Natural killer cell treated with Interleukin-12 subunit alpha and Interleukin-12 subunit beta and Interleukin-15 and Interleukin-18, amount 100 ng/mL, for 72 hours (primary cell): ENCODE data around the gene TBL1X. TPM values are rescaled to one million over a fixed set of nuclear protein-coding genes. Genes with fewer than 3 reads are reported as not detected.
A peak's percentile ranks its signal among the peaks of the same experiment; 100 is the strongest.
"Not testable (repeated sequence)": the region's sequence is repeated elsewhere in the genome, so short reads cannot be mapped to it uniquely, and the experiment has no call there.

Source experiments
- ATAC-seq, 2 donors: fragments of 150-1000 bp; cut with Tn5 transposase in 1 of 2; sonication (Bioruptor Pico), chemical (Tn5 transposase) in 1 of 2; 2 replicates each; pipeline ENCODE4 v1.10.0; 2021
- DNase-seq: peaks from one replicate; pipeline ENCODE4 v3.0.0; 2022; ENCODE audit warnings: low spot score
- H3K27ac Mint-ChIP-seq, 2 donors: 1 replicate in 1 of 2; 2 replicates in 1 of 2; pipeline ENCODE4 v1.8.0; 2022; ENCODE audit warnings: mixed read lengths in 2 of 2, mild to moderate bottlenecking in 1 of 2, moderate library complexity in 1 of 2
- H3K27me3 Mint-ChIP-seq, 2 donors: 1 replicate in 1 of 2; 2 replicates in 1 of 2; pipeline ENCODE4 v1.8.0; 2022; ENCODE audit warnings: mixed read lengths in 2 of 2
- H3K36me3 Mint-ChIP-seq: one replicate; pipeline ENCODE4 v1.8.0; 2022; ENCODE audit warnings: mixed read lengths
- H3K4me1 Mint-ChIP-seq, 2 donors: 1 replicate in 1 of 2; 2 replicates in 1 of 2; pipeline ENCODE4 v1.8.0; 2022; ENCODE audit warnings: low read depth in 2 of 2, mixed read lengths in 2 of 2, mild to moderate bottlenecking in 1 of 2
- H3K4me3 Mint-ChIP-seq: one replicate; pipeline ENCODE4 v1.8.0; 2022; ENCODE audit warnings: mixed read lengths
- H3K9me3 Mint-ChIP-seq: 2 replicates; pipeline ENCODE4 v1.8.0; 2022; ENCODE audit warnings: mixed read lengths
- total RNA-seq, 2 donors: library from RNA; stranded (reverse); gene quantifications; one replicate each; pipeline ENCODE4 v1.2.3, GENCODE V29; 2022

Gene TBL1X
- total RNA-seq, 2 donors from 2014 or later, result 32.3 to 37.9 TPM

DNA sequence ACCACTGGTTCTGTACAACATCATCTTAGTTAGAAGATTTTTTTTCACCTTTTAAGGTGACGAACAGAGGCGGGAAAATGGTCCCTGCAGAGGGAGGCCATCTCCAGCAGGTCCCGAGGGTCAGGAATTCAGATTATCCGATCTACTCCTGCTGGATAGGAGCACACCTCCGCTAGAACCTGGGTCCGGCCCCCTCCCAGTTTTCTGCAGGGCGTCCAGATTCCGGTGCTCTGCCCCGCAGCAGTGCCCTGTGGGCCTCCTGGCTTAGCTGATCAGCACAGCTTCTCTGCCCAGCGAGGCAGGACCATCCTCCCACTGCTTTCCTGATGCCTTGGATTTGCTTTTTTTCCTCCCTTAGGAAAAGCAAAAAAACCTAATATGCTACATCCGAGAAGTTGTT lies 2.3 kb downstream of the TBL1X start:
- no peak for ATAC-seq
- H3K27me3 Mint-ChIP-seq, result peaks cover 0 to 7% of the 10 kb centered on the region in 2 donors
- peaks cover 24 to 34% of the 10 kb centered on the region in 2 donors for H3K4me1 Mint-ChIP-seq
- H3K4me3 Mint-ChIP-seq, result peak overlapping the region; percentile 77
- no peaks in the 10 kb centered on the region for H3K9me3 Mint-ChIP-seq
- no peaks in the 10 kb centered on the region for H3K36me3 Mint-ChIP-seq
- no peak for DNase-seq
- no peak overlapping the region for H3K27ac Mint-ChIP-seq

- peaks cover 0 to 7% of the 10 kb centered on the region in 2 donors for H3K27me3 Mint-ChIP-seq
- no peak for DNase-seq
- H3K27ac Mint-ChIP-seq, result no peak overlapping the region
- ATAC-seq, result no peak
- H3K36me3 Mint-ChIP-seq, result no peaks in the 10 kb centered on the region
- H3K4me1 Mint-ChIP-seq, result peaks cover 18 to 28% of the 10 kb centered on the region in 2 donors
- H3K4me3 Mint-ChIP-seq, result peak overlapping the region; percentile 22
- H3K9me3 Mint-ChIP-seq, result no peaks in the 10 kb centered on the region
Observed at GRCh38 chrX:9467751-9468150, 2.9 kb downstream of the TBL1X start.

GRCh38 chrX:9471571-9471985 lies 6.7 kb downstream of the TBL1X start:
- ATAC-seq (no peak), DNase-seq (no peak)
- H3K4me3 Mint-ChIP-seq, result no peak overlapping the region
- no peaks in the 10 kb centered on the region for H3K36me3 Mint-ChIP-seq
- H3K27ac Mint-ChIP-seq, result no peak overlapping the region
- H3K27me3 Mint-ChIP-seq, result peaks cover 0 to 7% of the 10 kb centered on the region in 2 donors
- H3K9me3 Mint-ChIP-seq, result no peaks in the 10 kb centered on the region
- peaks cover 22 to 28% of the 10 kb centered on the region in 2 donors for H3K4me1 Mint-ChIP-seq

DNA sequence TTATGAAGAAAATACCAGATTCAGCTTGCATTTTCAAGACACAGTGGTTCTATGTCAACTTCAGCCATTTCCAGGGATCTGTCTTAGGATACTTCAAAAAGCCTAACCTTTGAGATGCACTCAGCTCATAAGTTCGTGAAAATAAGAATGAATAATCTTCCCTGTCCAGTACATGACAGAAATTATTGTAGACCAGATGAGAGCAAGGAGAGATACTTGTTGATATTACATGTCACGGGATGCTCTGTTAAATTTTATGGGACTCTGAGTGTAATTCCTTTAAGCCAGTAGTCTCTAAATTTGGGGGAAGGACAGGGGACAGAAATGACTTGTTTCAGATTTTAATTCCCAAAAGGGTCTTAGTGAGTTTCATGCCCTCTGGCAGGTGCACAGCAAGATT lies 8.8 kb downstream of the TBL1X start:
- Mint-ChIP-seq H3K27ac (no peak overlapping the region), H3K4me1 (peaks cover 22 to 29% of the 10 kb centered on the region in 2 donors), H3K27me3 (peaks cover 0 to 3% of the 10 kb centered on the region in 2 donors), H3K9me3 (no peaks in the 10 kb centered on the region), H3K4me3 (no peak overlapping the region), H3K36me3 (no peaks in the 10 kb centered on the region)
- DNase-seq, result no peak
- ATAC-seq, result no peak

DNA sequence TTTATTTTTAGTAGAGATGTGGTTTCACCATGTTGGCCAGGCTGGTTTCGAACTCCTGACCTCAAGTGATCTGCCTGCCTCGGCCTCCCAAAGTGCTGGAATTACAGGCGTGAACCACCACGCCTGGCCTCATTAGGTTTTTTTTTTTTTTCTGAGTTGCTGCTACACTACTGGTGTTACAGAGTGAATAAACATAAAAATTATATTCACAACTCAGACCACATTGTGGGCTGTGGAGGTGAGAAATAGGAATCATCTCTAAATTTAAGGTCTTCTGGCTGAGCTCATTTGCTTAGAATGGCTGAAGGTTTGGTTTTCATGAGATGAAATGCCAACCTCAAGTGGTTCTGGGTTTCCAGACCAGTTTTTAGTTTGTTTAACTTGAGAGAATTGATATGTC lies 10.6 kb downstream of the TBL1X start:
- H3K36me3 Mint-ChIP-seq, H3K9me3 Mint-ChIP-seq, DNase-seq, H3K27me3 Mint-ChIP-seq: not testable (repeated sequence)
- ATAC-seq, result peak; percentile 81 to 87
- Mint-ChIP-seq H3K4me1 (peaks cover 22 to 34% of the 10 kb centered on the region in 2 donors), H3K27ac (peak overlapping the region; percentile 55 to 68), H3K4me3 (peak overlapping the region; percentile 18)

DNA sequence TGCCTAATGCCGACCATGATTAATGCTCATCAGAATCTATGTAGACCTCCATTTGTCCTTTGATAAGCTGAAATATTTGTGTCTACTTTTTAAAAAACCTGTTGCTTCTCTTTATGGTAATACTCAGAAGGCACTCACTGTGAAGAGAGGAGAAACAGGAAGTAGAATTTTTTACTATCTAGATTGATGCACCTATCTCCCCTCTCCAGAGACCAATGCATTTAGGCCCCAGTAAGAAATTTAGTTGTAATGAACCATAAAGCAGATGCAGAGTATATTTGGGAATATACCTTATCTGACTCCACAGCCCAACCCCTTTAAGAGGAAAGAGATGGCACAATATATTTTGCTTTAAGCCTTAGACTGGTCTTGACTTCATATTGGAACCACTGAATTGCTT lies 11.1 kb downstream of the TBL1X start:
- H3K4me3 Mint-ChIP-seq, result peak overlapping the region; percentile 18
- H3K27ac Mint-ChIP-seq, result peak overlapping the region; percentile 55 to 68
- DNase-seq, result no peak
- H3K36me3 Mint-ChIP-seq, result peaks cover 6% of the 10 kb centered on the region
- H3K4me1 Mint-ChIP-seq, result peaks cover 22 to 34% of the 10 kb centered on the region in 2 donors
- H3K27me3 Mint-ChIP-seq, result peaks cover 0 to 3% of the 10 kb centered on the region in 2 donors
- H3K9me3 Mint-ChIP-seq, result no peaks in the 10 kb centered on the region
- peak in 1 of 2 donors; percentile 40 for ATAC-seq

DNA sequence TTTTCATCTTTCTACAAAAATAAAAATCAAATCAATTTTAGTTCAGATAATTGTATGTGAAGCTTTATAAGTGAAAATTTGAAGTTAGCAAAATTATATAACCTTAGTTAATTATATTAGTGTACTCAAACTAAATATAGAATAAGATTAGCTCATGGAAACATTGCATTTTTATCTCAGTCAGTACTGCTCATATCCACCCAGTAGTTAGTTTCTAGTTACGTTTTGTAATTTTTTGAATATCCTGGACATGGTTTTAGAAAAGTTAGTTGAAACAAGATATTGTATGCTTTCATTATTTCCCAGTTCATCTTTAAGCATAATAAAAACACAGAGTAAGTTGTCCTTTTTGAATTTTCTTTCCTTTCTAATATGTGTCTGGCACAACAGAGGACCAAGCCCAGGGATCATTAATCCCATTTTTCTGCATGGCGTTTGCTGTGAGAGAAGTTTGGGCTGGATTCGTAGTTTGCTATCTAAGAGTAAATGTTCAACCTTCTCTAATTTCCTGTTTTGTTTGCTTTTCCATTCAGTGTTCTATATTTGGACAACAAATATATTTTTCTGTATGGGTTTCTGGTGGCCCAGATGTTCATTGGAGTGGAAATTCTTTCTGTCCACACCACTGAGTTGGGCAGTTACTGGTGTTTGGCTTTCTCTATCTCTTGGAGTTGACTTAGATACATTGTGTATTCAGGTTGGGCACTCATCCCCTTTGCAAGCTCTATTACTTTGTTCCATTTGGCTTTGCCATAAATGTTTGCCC lies 12.1 kb downstream of the TBL1X start:
- Mint-ChIP-seq H3K4me3 (no peak overlapping the region), H3K27me3 (peaks cover 0 to 3% of the 10 kb centered on the region in 2 donors), H3K4me1 (peaks cover 22 to 34% of the 10 kb centered on the region in 2 donors), H3K27ac (no peak overlapping the region), H3K9me3 (no peaks in the 10 kb centered on the region), H3K36me3 (peaks cover 6% of the 10 kb centered on the region)
- no peak for DNase-seq
- ATAC-seq, result no peak

- Mint-ChIP-seq H3K27ac (no peak overlapping the region), H3K4me3 (no peak overlapping the region), H3K36me3 (peaks cover 6% of the 10 kb centered on the region), H3K9me3 (no peaks in the 10 kb centered on the region), H3K4me1 (peaks cover 2 to 31% of the 10 kb centered on the region in 2 donors), H3K27me3 (peaks cover 0 to 3% of the 10 kb centered on the region in 2 donors)
- DNase-seq (no peak), ATAC-seq (no peak)
Observed at GRCh38 chrX:9482408-9482807, 17.6 kb downstream of the TBL1X start.

DNA sequence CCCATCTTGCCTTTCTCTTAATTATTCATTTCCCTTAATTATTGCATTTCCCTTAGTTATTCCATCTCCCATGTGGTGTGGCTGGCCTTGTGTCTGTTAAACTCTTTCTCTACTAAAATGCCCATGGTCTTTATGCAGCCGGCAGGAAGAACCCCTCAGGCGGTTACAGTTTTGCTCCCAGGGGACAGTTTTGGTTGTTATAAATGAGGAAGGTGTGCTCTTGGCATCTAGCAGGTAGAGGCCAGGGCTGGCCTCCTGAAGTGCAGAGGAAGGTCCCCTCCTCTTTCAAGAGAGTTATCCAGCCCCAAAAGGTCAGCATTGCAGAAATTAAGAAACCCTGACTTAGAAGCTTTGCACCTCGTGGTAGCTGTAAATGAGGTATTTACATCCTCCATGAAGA lies 18.0 kb downstream of the TBL1X start:
- DNase-seq, result no peak
- ATAC-seq, result no peak
- Mint-ChIP-seq H3K4me1 (peaks cover 0 to 32% of the 10 kb centered on the region in 2 donors), H3K4me3 (no peak overlapping the region), H3K36me3 (peaks cover 6% of the 10 kb centered on the region), H3K9me3 (no peaks in the 10 kb centered on the region), H3K27me3 (peaks cover 0 to 3% of the 10 kb centered on the region in 2 donors), H3K27ac (no peak overlapping the region)

DNA sequence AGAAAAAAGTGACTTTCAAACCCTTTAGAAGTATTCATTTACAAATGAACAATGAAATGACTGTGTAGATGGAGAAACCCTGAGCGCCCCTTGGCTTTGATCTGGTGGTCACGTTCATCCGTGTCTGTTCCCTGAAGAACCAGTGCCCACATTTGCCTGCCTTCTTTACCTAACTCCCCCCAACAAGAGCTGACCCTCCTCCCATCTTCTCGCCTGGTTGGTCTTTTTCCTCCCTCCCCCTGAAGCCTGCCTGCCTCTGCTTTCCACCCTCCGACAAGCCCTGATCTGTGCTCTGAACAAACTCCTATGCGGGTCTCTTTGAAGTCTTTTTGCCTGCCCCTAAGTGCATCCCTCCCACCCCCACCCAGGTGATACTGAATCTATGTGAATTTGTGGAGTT lies 18.5 kb downstream of the TBL1X start:
- Mint-ChIP-seq H3K36me3 (peaks cover 6% of the 10 kb centered on the region), H3K27ac (no peak overlapping the region), H3K9me3 (no peaks in the 10 kb centered on the region), H3K27me3 (peaks cover 0 to 3% of the 10 kb centered on the region in 2 donors), H3K4me3 (no peak overlapping the region), H3K4me1 (peaks cover 0 to 31% of the 10 kb centered on the region in 2 donors)
- DNase-seq, result no peak
- ATAC-seq, result no peak

GRCh38 chrX:9486786-9487387 lies 22.0 kb downstream of the TBL1X start:
- peaks cover 0 to 3% of the 10 kb centered on the region in 2 donors for H3K27me3 Mint-ChIP-seq
- H3K4me1 Mint-ChIP-seq, result peaks cover 2 to 26% of the 10 kb centered on the region in 2 donors
- H3K9me3 Mint-ChIP-seq, result no peaks in the 10 kb centered on the region
- no peak overlapping the region for H3K4me3 Mint-ChIP-seq
- H3K27ac Mint-ChIP-seq, result no peak overlapping the region
- DNase-seq (no peak), ATAC-seq (no peak)
- H3K36me3 Mint-ChIP-seq, result no peaks in the 10 kb centered on the region

DNA sequence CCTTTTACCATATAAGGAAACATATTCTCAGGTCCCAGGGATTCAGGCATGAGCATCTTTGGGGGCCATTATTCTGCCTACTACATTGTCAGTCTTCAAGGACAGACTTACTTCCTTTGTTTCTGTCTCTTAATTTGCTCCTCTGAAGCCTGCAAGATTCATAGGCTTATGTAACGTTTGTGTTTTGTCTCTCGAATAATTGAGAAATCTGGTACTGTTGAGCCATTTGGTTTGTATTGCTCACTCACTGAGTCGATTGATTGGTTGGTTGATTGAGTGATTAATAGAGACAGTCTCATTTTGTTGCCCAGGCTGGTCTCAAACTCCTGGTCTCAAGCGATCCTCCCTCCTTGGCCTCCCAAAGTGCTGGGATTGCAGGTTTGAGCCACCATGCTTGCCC lies 23.7 kb downstream of the TBL1X start:
- Mint-ChIP-seq H3K27me3 (no peaks in the 10 kb centered on the region), H3K36me3 (no peaks in the 10 kb centered on the region), H3K27ac (no peak overlapping the region), H3K4me1 (peaks cover 13 to 26% of the 10 kb centered on the region in 2 donors), H3K4me3 (no peak overlapping the region), H3K9me3 (no peaks in the 10 kb centered on the region)
- DNase-seq (no peak), ATAC-seq (no peak)

DNA sequence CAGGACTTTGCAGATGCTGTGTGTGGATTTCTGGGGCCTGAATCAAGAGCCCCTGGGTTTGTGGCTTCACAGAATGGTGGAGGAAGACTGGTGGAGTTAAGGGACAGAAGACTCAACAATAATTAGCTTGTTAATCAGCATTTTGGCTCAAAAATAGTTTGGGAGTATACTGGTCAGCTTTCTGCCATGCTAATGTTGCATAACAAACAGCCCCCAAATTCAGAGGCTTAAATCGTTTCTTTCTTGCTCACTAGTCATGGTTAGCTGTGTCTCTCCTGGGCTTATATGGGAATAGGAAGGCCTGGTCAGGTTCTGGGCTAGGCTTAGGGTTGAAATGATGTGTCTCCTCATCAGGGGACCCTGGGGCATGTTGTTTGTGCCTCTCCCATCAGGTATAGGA lies 24.4 kb downstream of the TBL1X start:
- Mint-ChIP-seq H3K4me3 (no peak overlapping the region), H3K9me3 (no peaks in the 10 kb centered on the region), H3K27me3 (no peaks in the 10 kb centered on the region), H3K36me3 (no peaks in the 10 kb centered on the region), H3K4me1 (peaks cover 13 to 26% of the 10 kb centered on the region in 2 donors), H3K27ac (no peak overlapping the region)
- no peak for DNase-seq
- no peak for ATAC-seq

DNA sequence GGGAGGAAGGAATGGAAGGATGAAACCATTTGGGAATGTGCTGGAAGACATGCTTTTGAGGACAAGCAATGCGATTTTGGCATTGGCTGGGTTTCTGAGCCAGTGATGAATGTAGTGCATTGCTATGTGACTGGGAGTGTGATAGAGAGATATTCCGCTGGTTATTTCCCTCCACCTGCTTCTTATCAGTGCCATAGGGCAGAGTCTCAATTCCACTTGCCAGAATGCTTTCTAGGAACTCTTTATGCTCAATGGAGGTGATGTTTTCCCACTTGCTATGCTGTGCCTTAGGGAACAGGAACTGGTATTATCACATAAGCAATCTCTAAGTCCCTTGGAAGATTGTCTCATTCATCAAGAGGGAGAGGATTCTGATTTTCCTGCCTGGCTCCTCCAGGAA lies 28.0 kb downstream of the TBL1X start:
- H3K27me3 Mint-ChIP-seq, result no peaks in the 10 kb centered on the region
- H3K4me1 Mint-ChIP-seq, result peaks cover 19 to 27% of the 10 kb centered on the region in 2 donors
- H3K9me3 Mint-ChIP-seq, result no peaks in the 10 kb centered on the region
- H3K27ac Mint-ChIP-seq, result no peak overlapping the region
- DNase-seq (no peak), ATAC-seq (no peak)
- H3K4me3 Mint-ChIP-seq, result no peak overlapping the region
- H3K36me3 Mint-ChIP-seq, result no peaks in the 10 kb centered on the region
